Stomach (tissue), 9 donors: ENCODE results near the gene GPLD1. TPM values are rescaled to one million over a fixed set of nuclear protein-coding genes. Genes with fewer than 3 reads are reported as not detected.

Experiments used
- DNase-seq, 2 donors: peaks; one replicate each; pipeline versions ENCODE4 v3.0.0 to v3.0.0-alpha.2; 2013 to 2019
- H3K27ac ChIP-seq, 5 donors: fragments of 200-600 bp in 4 of 5; sonication (generic) in 4 of 5; one replicate each; pipeline ENCODE4 v1.5.1; 2013 to 2019; ENCODE audit warnings: mild to moderate bottlenecking in 1 of 5, moderate library complexity in 1 of 5
- H3K27me3 ChIP-seq, 3 donors: fragments of 200-600 bp; sonication (generic); one replicate each; pipeline ENCODE4 v1.5.1; 2017 to 2019; ENCODE audit warnings: mixed run types in 1 of 3
- H3K36me3 ChIP-seq, 4 donors: fragments of 200-600 bp; sonication (generic); 1 replicate in 3 of 4; 2 replicates in 1 of 4; pipeline ENCODE4 v1.5.1; 2016 to 2019
- H3K4me1 ChIP-seq, 4 donors: fragments of 200-600 bp; sonication (generic); one replicate each; pipeline ENCODE4 v1.5.1; 2016 to 2019
- H3K4me3 ChIP-seq, 4 donors: fragments of 200-600 bp; sonication (generic) in 3 of 4; one replicate each; pipeline ENCODE4 v1.5.1; 2016 to 2019; ENCODE audit warnings: mild to moderate bottlenecking in 1 of 4
- H3K9me3 ChIP-seq, 4 donors: fragments of 200-600 bp; sonication (generic); one replicate each; pipeline ENCODE4 v1.5.1; 2016 to 2019
- CTCF ChIP-seq, 7 experiments: fragments of 450-650 bp in 4 of 7; fragments of 200-600 bp in 3 of 7; sonication (generic) in 3 of 7; IDR thresholded peaks; one replicate each; pipeline ENCODE4 v1.5.1; 2016 to 2019; ENCODE audit warnings: antibody characterized with exemption in 7 of 7, control low read depth in 2 of 7, mild to moderate bottlenecking in 1 of 7
- EP300 ChIP-seq: sonication (generic); formaldehyde crosslinking; IDR thresholded peaks from one replicate; pipeline ENCODE4 v1.6.1; 2017; ENCODE audit warnings: antibody characterized with exemption
- POLR2A ChIP-seq, 4 donors: fragments of 450-650 bp; IDR thresholded peaks; one replicate each; pipeline ENCODE4 v1.6.1; 2016; ENCODE audit warnings: antibody characterized with exemption in 4 of 4, control low read depth in 2 of 4, mild to moderate bottlenecking in 1 of 4, moderate library complexity in 1 of 4
- POLR2AphosphoS5 ChIP-seq, 3 donors: sonication (generic); formaldehyde crosslinking; IDR thresholded peaks; one replicate each; pipeline ENCODE4 v1.6.1; 2016; ENCODE audit warnings: antibody characterized with exemption in 3 of 3
- WGBS, 5 donors: extraction: QIAGEN DNeasy Blood & Tissue Kit in 3 of 5; methylation state at CpG; one replicate each; pipeline versions ENCODE4 v1.1.5 to v1.1.7; 2013 to 2018; 5-methylcytosine and 5-hydroxymethylcytosine counted together
- intact Hi-C: fragments of 100-400 bp; cut with DNase I; formaldehyde crosslinking; loops from one replicate; pipeline ENCODE4 v1.15.1; 2023; ENCODE audit warnings: low total_unique reads
- polyA plus RNA-seq, 3 donors: library from polyadenylated mRNA; stranded (reverse); fragments of 200-250 nt; gene quantifications; one replicate each; pipeline ENCODE4 v1.2.3, GENCODE V29; 2013
- total RNA-seq, 5 donors: library from RNA; depleted of rRNA; stranded (reverse); fragments of >200 nt; gene quantifications; one replicate each; pipeline versions ENCODE4 v1.1.0 to v1.2.3, GENCODE V29; 2014 to 2016
- donor health status: healthy with polysubstance abuse.
- donor health status: Bipolar disorder and iron deficiency.
- donor health status: healthy.

Gene GPLD1
- total and polyA plus RNA-seq, 8 donors = 0.18 to 2.8 (median 0.44) TPM; not detected in 2

DNA sequence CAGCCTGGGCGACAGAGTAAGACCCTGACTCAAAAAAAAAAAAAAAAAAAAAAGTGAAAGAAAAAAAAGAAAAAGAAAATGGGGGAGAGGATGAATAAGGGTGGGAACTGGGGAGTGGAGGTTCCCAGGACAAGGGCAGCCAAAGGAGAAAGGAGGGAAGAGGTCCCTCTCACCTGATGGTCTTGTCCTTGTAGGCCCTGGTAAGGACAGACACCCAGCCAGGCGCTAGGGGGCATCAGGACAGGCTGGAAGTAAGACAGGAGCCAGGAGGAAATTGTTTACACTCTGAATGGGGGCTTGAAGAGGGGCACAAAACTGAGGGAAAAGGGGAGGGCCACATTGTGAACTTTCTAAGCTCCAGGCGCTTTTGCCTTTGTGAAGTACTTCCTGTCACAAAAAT lies 3.1 kb upstream of the GPLD1 start:
- H3K27ac ChIP-seq = no peak overlapping the region
- no peaks in the 10 kb centered on the region for H3K27me3 ChIP-seq
- TF ChIP-seq EP300 = no peak
- TF ChIP-seq POLR2AphosphoS5 (IDR thresholded peaks at IDR 0.05) = no peak
- no peak for TF ChIP-seq CTCF (IDR thresholded peaks at IDR 0.05)
- TF ChIP-seq POLR2A (IDR thresholded peaks at IDR 0.05) = no peak
- intact Hi-C loops = no loop called here
- peaks cover 0 to 7% (median 0%) of the 10 kb centered on the region in 4 donors for H3K36me3 ChIP-seq
- peaks cover 7 to 26% (median 19%) of the 10 kb centered on the region in 4 donors for H3K4me1 ChIP-seq
- H3K9me3 ChIP-seq = peaks cover 0 to 4% (median 0%) of the 10 kb centered on the region in 4 donors
- no peak overlapping the region for H3K4me3 ChIP-seq
- WGBS, 5 donors = 76 to 86% (median 77%) methylated on average over 3 of the region's 3 CpGs
- peak in 1 of 2 donors; percentile 46 for DNase-seq

DNA sequence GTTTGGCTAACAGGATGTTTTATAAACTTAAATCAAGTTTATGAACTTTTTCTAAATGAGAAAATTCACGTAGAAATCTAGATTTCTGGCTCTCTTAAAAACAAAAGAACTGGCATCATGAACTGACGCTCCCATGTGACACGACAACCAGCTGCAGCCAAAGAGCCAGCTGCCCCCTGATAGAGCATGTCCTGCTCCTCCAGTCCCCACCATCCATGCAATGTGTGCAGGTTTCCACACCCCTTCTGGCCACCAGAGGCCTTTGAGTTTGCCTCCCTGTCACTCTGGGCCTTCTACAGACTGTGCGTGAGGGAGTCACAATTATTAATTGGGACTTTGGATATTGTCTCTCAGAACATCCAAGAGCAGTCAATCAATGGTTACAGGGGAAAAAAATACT lies 1.6 kb upstream of the GPLD1 start:
- intact Hi-C loops = no loop called here
- WGBS, 5 donors = 92 to 98% (median 94%) methylated on average over 4 of the region's 4 CpGs
- no peaks in the 10 kb centered on the region for H3K9me3 ChIP-seq
- TF ChIP-seq POLR2A (IDR thresholded peaks at IDR 0.05) (no peak), POLR2AphosphoS5 (IDR thresholded peaks at IDR 0.05) (no peak), EP300 (no peak), CTCF (IDR thresholded peaks at IDR 0.05) (no peak)
- H3K4me1 ChIP-seq = peaks cover 7 to 21% (median 16%) of the 10 kb centered on the region in 4 donors
- H3K27me3 ChIP-seq = no peaks in the 10 kb centered on the region
- H3K36me3 ChIP-seq = no peaks in the 10 kb centered on the region
- DNase-seq = no peak
- no peak overlapping the region for H3K4me3 ChIP-seq
- no peak overlapping the region for H3K27ac ChIP-seq

DNA sequence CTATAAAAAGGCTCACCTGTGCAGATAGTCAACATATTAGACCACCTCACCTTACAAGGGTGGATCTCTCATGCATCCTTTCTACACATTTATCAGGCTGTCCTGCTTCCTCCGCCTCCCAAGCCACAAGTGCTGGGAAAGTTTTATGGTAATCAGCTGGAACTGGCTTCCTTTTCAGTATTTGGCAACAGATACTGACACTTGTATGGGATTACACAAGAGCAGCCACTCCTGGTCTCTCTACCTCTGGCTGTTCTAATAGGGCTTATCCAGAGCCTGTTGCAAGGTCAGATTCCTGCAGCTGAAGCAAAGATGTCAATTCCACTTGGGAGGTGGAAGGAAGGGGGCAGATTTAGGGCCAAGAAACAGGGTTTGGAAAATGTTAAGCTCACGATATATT lies 503 bp upstream of the GPLD1 start:
- no peak for DNase-seq
- intact Hi-C loops = no loop called here
- H3K4me1 ChIP-seq = peaks cover 7 to 12% (median 9%) of the 10 kb centered on the region in 4 donors
- TF ChIP-seq POLR2AphosphoS5 (IDR thresholded peaks at IDR 0.05) = no peak
- no peak for TF ChIP-seq EP300
- no peak for TF ChIP-seq CTCF (IDR thresholded peaks at IDR 0.05)
- TF ChIP-seq POLR2A (IDR thresholded peaks at IDR 0.05) = no peak
- H3K27ac ChIP-seq = no peak overlapping the region
- WGBS, 5 donors = 77 to 89% (median 84%) methylated on average over 2 of the region's 2 CpGs
- no peaks in the 10 kb centered on the region for H3K36me3 ChIP-seq
- no peak overlapping the region for H3K4me3 ChIP-seq
- H3K9me3 ChIP-seq = no peaks in the 10 kb centered on the region
- no peaks in the 10 kb centered on the region for H3K27me3 ChIP-seq

DNA sequence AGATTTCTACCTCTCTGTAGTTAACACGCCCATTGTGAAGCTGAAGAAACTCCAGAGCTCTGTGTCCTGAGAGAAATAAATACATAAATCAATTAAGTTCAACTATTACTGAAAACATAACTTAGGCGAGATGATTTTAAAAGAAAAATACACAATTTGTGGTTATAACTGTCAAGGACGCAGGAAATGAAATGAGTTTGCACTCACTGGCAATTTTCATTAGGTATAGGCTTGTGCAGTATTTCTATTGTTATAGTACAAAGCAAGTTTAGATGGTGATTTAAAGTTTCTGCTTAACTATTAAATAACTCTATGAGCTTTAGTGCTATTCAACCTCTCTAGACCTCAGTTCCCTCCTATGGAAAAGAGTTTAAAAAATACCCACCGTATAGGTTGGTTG lies 3.3 kb downstream of the GPLD1 start:
- WGBS, 5 donors = 81 to 87% (median 85%) methylated on average over 4 of the region's 4 CpGs
- Histone ChIP-seq H3K9me3 (no peaks in the 10 kb centered on the region), H3K4me3 (no peak overlapping the region), H3K27me3 (no peaks in the 10 kb centered on the region), H3K27ac (no peak overlapping the region), H3K4me1 (no peaks in the 10 kb centered on the region), H3K36me3 (no peaks in the 10 kb centered on the region)
- intact Hi-C loops = no loop called here
- DNase-seq = no peak
- TF ChIP-seq CTCF (IDR thresholded peaks at IDR 0.05) (no peak), POLR2AphosphoS5 (IDR thresholded peaks at IDR 0.05) (no peak), POLR2A (IDR thresholded peaks at IDR 0.05) (no peak), EP300 (no peak)
